Measurements from ENCODE around the gene PKIG.
"Not testable (repeated sequence)": the region's sequence is repeated elsewhere in the genome, so short reads cannot be mapped to it uniquely, and the experiment has no call there.

PKIG gene

GRCh38 chr20:44651434-44651683, 69.0 kb downstream of the PKIG start:
- Histone ChIP-seq H3K79me1 (ENCODE audit: low read depth, low read length) (peaks cover 8% of the 10 kb centered on the region), H2BK15ac (ENCODE audit: low read length) (peak overlapping the region; percentile 95), H3K23ac (ENCODE audit: low read depth, low read length, poor library complexity) (peak overlapping the region; percentile 83), H4K91ac (ENCODE audit: low read depth, low read length, poor library complexity) (no peak overlapping the region), H2BK12ac (ENCODE audit: low read length) (no peak overlapping the region), H3K9ac (ENCODE audit: low read depth, low read length, poor library complexity) (no peak overlapping the region), H3K36me3 (replicated peaks in 1 of 2; ENCODE audit: control insufficient read depth in 2 of 2, insufficient read depth in 2 of 2, low read length in 2 of 2) (no peaks in the 10 kb centered on the region), H4K8ac (ENCODE audit: low read depth, low read length) (no peak overlapping the region), H3K27me3 (ENCODE audit: control insufficient read depth in 3 of 3, insufficient read depth in 3 of 3, low read depth in 1 of 3, low read length in 3 of 3) (peaks cover 0 to 3% (median 0%) of the 10 kb centered on the region in 3 experiments), H3K4ac (ENCODE audit: low read length) (no peak overlapping the region), H3K14ac (ENCODE audit: low read length) (peak overlapping the region; percentile 86), H3K18ac (ENCODE audit: low read length) (peak overlapping the region; percentile 89), H3K4me2 (ENCODE audit: insufficient read depth, low read length, poor library complexity, severe bottlenecking) (peak overlapping the region; percentile 73), H3K27ac (replicated peaks; ENCODE audit: low read length) (no peak overlapping the region), H3K4me1 (ENCODE audit: control insufficient read depth in 2 of 2, insufficient read depth in 1 of 2, low read depth in 1 of 2, low read length in 2 of 2) (peaks cover 25% of the 10 kb centered on the region in 2 donors), H2BK5ac (ENCODE audit: low read length) (no peak overlapping the region), H2AK5ac (ENCODE audit: low read depth, low read length) (peak overlapping the region; percentile 97), H3K4me3 (ENCODE audit: low read length in 2 of 2) (peak overlapping the region; percentile 71 to 76), H2AFZ (ENCODE audit: low read length) (peak overlapping the region; percentile 99), H2BK120ac (ENCODE audit: low read depth, low read length) (no peak overlapping the region), H3K9me3 (replicated peaks in 1 of 2; ENCODE audit: control insufficient read depth in 2 of 2, insufficient read depth in 1 of 2, low read depth in 1 of 2, low read length in 2 of 2) (peaks cover 0 to 2% of the 10 kb centered on the region in 2 donors)
- no peak for DNase-seq (ENCODE audit: low spot score)
- no CpG with 5 or more reads among the region's 33 CpGs for WGBS, 2 donors (ENCODE audit: extremely low coverage in 2 of 2, insufficient read length in 2 of 2, insufficient replicate concordance in 1 of 2)

- H2BK5ac ChIP-seq (ENCODE audit: low read length): peak within 1 kb of the TSS; percentile 70
- H3K9ac ChIP-seq (ENCODE audit: low read depth, low read length, poor library complexity): peak within 1 kb of the TSS; percentile 77
- H3K23ac ChIP-seq (ENCODE audit: low read depth, low read length, poor library complexity): peak within 1 kb of the TSS; percentile 83
- peaks cover 22% of the 10 kb centered on the region in 2 donors for H3K4me1 ChIP-seq (ENCODE audit: control insufficient read depth in 2 of 2, insufficient read depth in 1 of 2, low read depth in 1 of 2, low read length in 2 of 2)
- H3K27ac ChIP-seq (replicated peaks; ENCODE audit: low read length): peak within 1 kb of the TSS; percentile 26
- no peak within 1 kb of the TSS for H3K4ac ChIP-seq (ENCODE audit: low read length)
- peak within 1 kb of the TSS; percentile 87 for H2BK12ac ChIP-seq (ENCODE audit: low read length)
- H2BK120ac ChIP-seq (ENCODE audit: low read depth, low read length): peak within 1 kb of the TSS; percentile 22
- peaks cover 0 to 3% (median 0%) of the 10 kb centered on the region in 3 experiments for H3K27me3 ChIP-seq (ENCODE audit: control insufficient read depth in 3 of 3, insufficient read depth in 3 of 3, low read depth in 1 of 3, low read length in 3 of 3)
- H2AFZ ChIP-seq (ENCODE audit: low read length): peak within 1 kb of the TSS; percentile 99
- H3K79me1 ChIP-seq (ENCODE audit: low read depth, low read length): peaks cover 8% of the 10 kb centered on the region
- peaks cover 0 to 2% of the 10 kb centered on the region in 2 donors for H3K9me3 ChIP-seq (replicated peaks in 1 of 2; ENCODE audit: control insufficient read depth in 2 of 2, insufficient read depth in 1 of 2, low read depth in 1 of 2, low read length in 2 of 2)
- no peak within 1 kb of the TSS for H4K91ac ChIP-seq (ENCODE audit: low read depth, low read length, poor library complexity)
- DNase-seq (ENCODE audit: low spot score): peak; percentile 65
- H2BK15ac ChIP-seq (ENCODE audit: low read length): peak within 1 kb of the TSS; percentile 95
- peak within 1 kb of the TSS; percentile 97 for H2AK5ac ChIP-seq (ENCODE audit: low read depth, low read length)
- H3K4me3 ChIP-seq (ENCODE audit: low read length in 2 of 2): peak within 1 kb of the TSS; percentile 71 to 88
- H3K18ac ChIP-seq (ENCODE audit: low read length): peak within 1 kb of the TSS; percentile 97
- H3K4me2 ChIP-seq (ENCODE audit: insufficient read depth, low read length, poor library complexity, severe bottlenecking): peak within 1 kb of the TSS; percentile 73
- H3K14ac ChIP-seq (ENCODE audit: low read length): peak within 1 kb of the TSS; percentile 86
- H3K36me3 ChIP-seq (replicated peaks in 1 of 2; ENCODE audit: control insufficient read depth in 2 of 2, insufficient read depth in 2 of 2, low read length in 2 of 2): no peaks in the 10 kb centered on the region
- peak within 1 kb of the TSS; percentile 90 for H4K8ac ChIP-seq (ENCODE audit: low read depth, low read length)
- WGBS, 2 donors (ENCODE audit: extremely low coverage in 2 of 2, insufficient read length in 2 of 2, insufficient replicate concordance in 1 of 2): no CpG with 5 or more reads among the region's 68 CpGs
Observed at GRCh38 chr20:44651684-44652423, 69.5 kb downstream of the PKIG start, which contains the start of gene ADA. TSS of gene ADA (minus strand) at chr20:44651699. CDS start at chr20:44651607, 92 bp downstream.

GRCh38 chr20:44653546-44653945, 71.2 kb downstream of the PKIG start:
- no peak overlapping the region for H2AFZ ChIP-seq (ENCODE audit: low read length)

GRCh38 chr20:44654210-44654609, 71.8 kb downstream of the PKIG start:
- H2BK12ac ChIP-seq (ENCODE audit: low read length); H2BK15ac ChIP-seq (ENCODE audit: low read length); H3K4me2 ChIP-seq (ENCODE audit: insufficient read depth, low read length, poor library complexity, severe bottlenecking); H3K4ac ChIP-seq (ENCODE audit: low read length); H3K9ac ChIP-seq (ENCODE audit: low read depth, low read length, poor library complexity); H3K79me1 ChIP-seq (ENCODE audit: low read depth, low read length); H3K14ac ChIP-seq (ENCODE audit: low read length); H3K27ac ChIP-seq (replicated peaks; ENCODE audit: low read length); H2AFZ ChIP-seq (ENCODE audit: low read length); H3K36me3 ChIP-seq (replicated peaks in 1 of 2; ENCODE audit: control insufficient read depth in 2 of 2, insufficient read depth in 2 of 2, low read length in 2 of 2); H3K4me3 ChIP-seq (ENCODE audit: low read length in 2 of 2); DNase-seq (ENCODE audit: low spot score); H3K23ac ChIP-seq (ENCODE audit: low read depth, low read length, poor library complexity); H3K27me3 ChIP-seq (ENCODE audit: control insufficient read depth in 3 of 3, insufficient read depth in 3 of 3, low read depth in 1 of 3, low read length in 3 of 3); H4K91ac ChIP-seq (ENCODE audit: low read depth, low read length, poor library complexity); H3K18ac ChIP-seq (ENCODE audit: low read length); H3K9me3 ChIP-seq (replicated peaks in 1 of 2; ENCODE audit: control insufficient read depth in 2 of 2, insufficient read depth in 1 of 2, low read depth in 1 of 2, low read length in 2 of 2); H2AK5ac ChIP-seq (ENCODE audit: low read depth, low read length); H2BK120ac ChIP-seq (ENCODE audit: low read depth, low read length); H4K8ac ChIP-seq (ENCODE audit: low read depth, low read length); H2BK5ac ChIP-seq (ENCODE audit: low read length): not testable (repeated sequence)
- peaks cover 17 to 18% of the 10 kb centered on the region in 2 donors for H3K4me1 ChIP-seq (ENCODE audit: control insufficient read depth in 2 of 2, insufficient read depth in 1 of 2, low read depth in 1 of 2, low read length in 2 of 2)
- WGBS, 2 donors (ENCODE audit: extremely low coverage in 2 of 2, insufficient read length in 2 of 2, insufficient replicate concordance in 1 of 2): no CpG with 5 or more reads among the region's 5 CpGs

More at GRCh38 chr20:44653546-44653945, 71.2 kb downstream of the PKIG start:
- no peak overlapping the region for H3K14ac ChIP-seq (ENCODE audit: low read length)
- WGBS, 2 donors (ENCODE audit: extremely low coverage in 2 of 2, insufficient read length in 2 of 2, insufficient replicate concordance in 1 of 2): no CpG with 5 or more reads among the region's 2 CpGs
- H3K4ac ChIP-seq (ENCODE audit: low read length): no peak overlapping the region
- no peak overlapping the region for H2BK12ac ChIP-seq (ENCODE audit: low read length)
- no peaks in the 10 kb centered on the region for H3K9me3 ChIP-seq (replicated peaks in 1 of 2; ENCODE audit: control insufficient read depth in 2 of 2, insufficient read depth in 1 of 2, low read depth in 1 of 2, low read length in 2 of 2)
- H3K4me2 ChIP-seq (ENCODE audit: insufficient read depth, low read length, poor library complexity, severe bottlenecking): no peak overlapping the region
- no peaks in the 10 kb centered on the region for H3K36me3 ChIP-seq (replicated peaks in 1 of 2; ENCODE audit: control insufficient read depth in 2 of 2, insufficient read depth in 2 of 2, low read length in 2 of 2)
- H3K23ac ChIP-seq (ENCODE audit: low read depth, low read length, poor library complexity): no peak overlapping the region
- no peak overlapping the region for H3K9ac ChIP-seq (ENCODE audit: low read depth, low read length, poor library complexity)
- no peak overlapping the region for H3K18ac ChIP-seq (ENCODE audit: low read length)
- peaks cover 21 to 22% of the 10 kb centered on the region in 2 donors for H3K4me1 ChIP-seq (ENCODE audit: control insufficient read depth in 2 of 2, insufficient read depth in 1 of 2, low read depth in 1 of 2, low read length in 2 of 2)
- peaks cover 0 to 3% (median 0%) of the 10 kb centered on the region in 3 experiments for H3K27me3 ChIP-seq (ENCODE audit: control insufficient read depth in 3 of 3, insufficient read depth in 3 of 3, low read depth in 1 of 3, low read length in 3 of 3)
- H2BK120ac ChIP-seq (ENCODE audit: low read depth, low read length): no peak overlapping the region
- DNase-seq (ENCODE audit: low spot score): no peak
- peaks cover 8% of the 10 kb centered on the region for H3K79me1 ChIP-seq (ENCODE audit: low read depth, low read length)
- H2BK15ac ChIP-seq (ENCODE audit: low read length): no peak overlapping the region
- H4K8ac ChIP-seq (ENCODE audit: low read depth, low read length): no peak overlapping the region
- H3K4me3 ChIP-seq (ENCODE audit: low read length in 2 of 2): no peak overlapping the region
- no peak overlapping the region for H4K91ac ChIP-seq (ENCODE audit: low read depth, low read length, poor library complexity)
- H2BK5ac ChIP-seq (ENCODE audit: low read length): no peak overlapping the region
- no peak overlapping the region for H3K27ac ChIP-seq (replicated peaks; ENCODE audit: low read length)
- H2AK5ac ChIP-seq (ENCODE audit: low read depth, low read length): no peak overlapping the region

Data from neuronal stem cell (in vitro differentiated cells).